Kasumi-1 (cell line): ENCODE measurements around the gene RNF8.
"Not testable (repeated sequence)": the region's sequence is repeated elsewhere in the genome, so short reads cannot be mapped to it uniquely, and the experiment has no call there.

Source experiments
- DNase-seq, 2 experiments: peaks; one replicate each; lab custom pipeline; 2025; lab: John Stamatoyannopoulos, UW

RNF8 gene

GRCh38 chr6:37321516-37322415, 32.0 kb upstream of the RNF8 start:
- DNase-seq, result no peak

- DNase-seq, result no peak
Observed at GRCh38 chr6:37323580-37323979, 30.2 kb upstream of the RNF8 start.

GRCh38 chr6:37324131-37325033, 29.4 kb upstream of the RNF8 start:
- no peak for DNase-seq

GRCh38 chr6:37330345-37330744, 23.4 kb upstream of the RNF8 start:
- DNase-seq, result not testable (repeated sequence)

GRCh38 chr6:37331047-37331446, 22.7 kb upstream of the RNF8 start:
- no peak for DNase-seq

- no peak for DNase-seq
Observed at GRCh38 chr6:37332894-37333293, 20.9 kb upstream of the RNF8 start.

- no peak for DNase-seq
Observed at GRCh38 chr6:37334047-37334446, 19.7 kb upstream of the RNF8 start.

GRCh38 chr6:37338317-37338716, 15.5 kb upstream of the RNF8 start:
- not testable (repeated sequence) for DNase-seq

GRCh38 chr6:37338745-37339255, 15.0 kb upstream of the RNF8 start:
- DNase-seq, result no peak

- no peak for DNase-seq
Observed at GRCh38 chr6:37339741-37340638, 13.8 kb upstream of the RNF8 start.

- no peak for DNase-seq
Observed at GRCh38 chr6:37340639-37340943, 13.2 kb upstream of the RNF8 start.

- no peak for DNase-seq
Observed at GRCh38 chr6:37343248-37343647, 10.5 kb upstream of the RNF8 start.

- DNase-seq, result no peak
Observed at GRCh38 chr6:37344308-37344707, 9.5 kb upstream of the RNF8 start.

- DNase-seq, result not testable (repeated sequence)
Observed at GRCh38 chr6:37345804-37346203, 8.0 kb upstream of the RNF8 start.

GRCh38 chr6:37347177-37347576, 6.6 kb upstream of the RNF8 start:
- no peak for DNase-seq

GRCh38 chr6:37347670-37348111, 6.1 kb upstream of the RNF8 start:
- no peak for DNase-seq

GRCh38 chr6:37351027-37351426, 2.8 kb upstream of the RNF8 start:
- DNase-seq, result no peak

GRCh38 chr6:37352384-37352783, 1.4 kb upstream of the RNF8 start:
- no peak for DNase-seq

GRCh38 chr6:37354526-37355384, 972 bp downstream of the RNF8 start:
- peak; percentile 7 to 9 for DNase-seq

GRCh38 chr6:37357288-37357687, 3.5 kb downstream of the RNF8 start:
- DNase-seq, result no peak

GRCh38 chr6:37357860-37358259, 4.1 kb downstream of the RNF8 start:
- DNase-seq, result no peak
